NCI-H2081 treated with DMSO at 0.1 percent for 48 hours (cell line): ENCODE results near the gene NATD1.

Source experiments
- DNase-seq: peaks from one replicate; lab custom pipeline; 2025; lab: John Stamatoyannopoulos, UW

The NATD1 gene

GRCh38 chr17:21275579-21276263 is 22.5 kb upstream of the NATD1 start:
- no peak for DNase-seq

GRCh38 chr17:21275047-21275578 is 21.9 kb upstream of the NATD1 start:
- DNase-seq = no peak

GRCh38 chr17:21272881-21273792 is 19.9 kb upstream of the NATD1 start:
- no peak for DNase-seq

- DNase-seq = no peak
Measured at GRCh38 chr17:21272250-21272649, 19.0 kb upstream of the NATD1 start.

- no peak for DNase-seq
Measured at GRCh38 chr17:21271454-21272183, 18.4 kb upstream of the NATD1 start.

- DNase-seq = no peak
Measured at GRCh38 chr17:21269394-21269793, 16.2 kb upstream of the NATD1 start.

- DNase-seq = no peak
Measured at GRCh38 chr17:21268596-21269188, 15.5 kb upstream of the NATD1 start.

GRCh38 chr17:21263376-21263775 is 10.2 kb upstream of the NATD1 start:
- DNase-seq = no peak

GRCh38 chr17:21262259-21262993 is 9.2 kb upstream of the NATD1 start:
- DNase-seq = no peak

GRCh38 chr17:21258593-21258992 is 5.4 kb upstream of the NATD1 start:
- DNase-seq = no peak

- no peak for DNase-seq
Measured at GRCh38 chr17:21253646-21254441, 634 bp upstream of the NATD1 start.

- DNase-seq = no peak
Measured at GRCh38 chr17:21252289-21252795, 868 bp downstream of the NATD1 start.

- no peak for DNase-seq
Measured at GRCh38 chr17:21251337-21252010, 1.7 kb downstream of the NATD1 start.

- no peak for DNase-seq
Measured at GRCh38 chr17:21250854-21251253, 2.4 kb downstream of the NATD1 start.

- no peak for DNase-seq
Measured at GRCh38 chr17:21249920-21250703, 3.1 kb downstream of the NATD1 start.

GRCh38 chr17:21249086-21249795 is 4.0 kb downstream of the NATD1 start:
- DNase-seq = no peak

- DNase-seq = no peak
Measured at GRCh38 chr17:21248500-21248899, 4.7 kb downstream of the NATD1 start.
